Activated CD8-positive, alpha-beta memory T cell treated with anti-CD3 and anti-CD28 coated beads, Interleukin-2, amount 10 ng/mL, durations not matched to agents 7 days and 5 days (primary cell): ENCODE results near the gene FASTK. TPM values are rescaled to one million over a fixed set of nuclear protein-coding genes. Genes with fewer than 3 reads are reported as not detected.

ENCODE experiments used
- ATAC-seq: fragments of 150-1000 bp; cut with Tn5 transposase; one replicate; pipeline ENCODE4 v1.10.0; 2021; ENCODE audit warnings: moderate library complexity
- CTCF ChIA-PET: fragments of 350-600 bp; sonication (Branson Sonifier 250); formaldehyde crosslinking; loops from one replicate; lab custom pipeline; 2021; ENCODE audit warnings: antibody characterized with exemption; lab: Charles Lee
- DNase-seq: peaks from one replicate; pipeline ENCODE4 v3.0.0-alpha.2; 2020
- H3K27ac Mint-ChIP-seq: one replicate; pipeline ENCODE4 v1.8.0; 2021; ENCODE audit warnings: mild to moderate bottlenecking, mixed read lengths
- H3K27me3 Mint-ChIP-seq: one replicate; pipeline ENCODE4 v1.8.0; 2021; ENCODE audit warnings: mixed read lengths
- H3K36me3 Mint-ChIP-seq: one replicate; pipeline ENCODE4 v1.8.0; 2021; ENCODE audit warnings: mild to moderate bottlenecking, mixed read lengths
- H3K4me1 Mint-ChIP-seq: one replicate; pipeline ENCODE4 v1.8.0; 2021; ENCODE audit warnings: mixed read lengths
- H3K4me3 Mint-ChIP-seq: one replicate; pipeline ENCODE4 v1.8.0; 2021; ENCODE audit warnings: mild to moderate bottlenecking, moderate library complexity, mixed read lengths
- H3K9me3 Mint-ChIP-seq: one replicate; pipeline ENCODE4 v1.8.0; 2022; ENCODE audit warnings: low read depth, mixed read lengths
- total RNA-seq, 2 experiments: library from RNA; stranded (reverse); gene quantifications; one replicate each; pipeline ENCODE4 v1.2.3, GENCODE V29; 2021

Gene FASTK
- total RNA-seq, 2 experiments from 2014 or later = 77.7 to 79.5 TPM

DNA sequence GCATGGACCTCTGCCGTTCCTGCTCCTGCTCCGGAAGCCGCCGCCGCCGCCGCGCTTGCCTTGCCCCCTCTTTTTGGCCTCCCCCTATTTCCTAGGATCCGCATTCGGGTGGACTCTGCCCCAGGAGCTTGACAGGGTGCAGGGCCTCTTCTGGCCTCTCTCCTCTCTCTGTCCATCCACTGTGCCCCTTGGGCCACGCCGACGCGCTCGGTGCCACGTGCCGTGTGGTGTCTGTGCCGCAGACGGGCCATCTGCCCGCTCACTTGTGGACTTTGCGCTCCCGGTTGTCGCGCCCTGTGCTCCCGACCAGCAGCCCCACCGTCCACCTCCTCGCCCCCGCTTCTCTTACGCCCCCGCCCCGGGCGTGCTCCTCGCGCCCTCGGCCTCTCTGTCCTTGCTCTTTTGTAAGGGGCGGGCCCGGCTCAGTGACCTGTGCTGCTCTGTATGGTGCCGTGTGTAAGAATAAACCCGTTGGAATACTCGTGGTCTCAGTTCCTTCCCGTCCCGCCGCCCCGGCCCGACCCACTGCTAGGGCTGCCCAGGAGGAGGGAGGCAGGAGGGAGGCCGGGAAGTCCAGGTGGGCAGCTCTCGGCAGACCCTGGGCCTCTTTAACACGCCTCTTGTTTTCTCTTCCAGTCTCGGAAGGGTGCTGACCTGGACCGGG, 42.7 kb upstream of the FASTK start:
- DNase-seq (no peak), ATAC-seq (no peak)
- Mint-ChIP-seq H3K4me3 (no peak overlapping the region), H3K27me3 (peaks cover 3% of the 10 kb centered on the region), H3K9me3 (no peaks in the 10 kb centered on the region), H3K4me1 (no peaks in the 10 kb centered on the region), H3K27ac (no peak overlapping the region), H3K36me3 (no peaks in the 10 kb centered on the region)
- CTCF ChIA-PET = interaction anchor here (0.6 to 4.1 kb wide), 57 partner anchors 8 to 246 kb away, joined by 3 to 60 read pairs (median 5); partner anchors contain the start of genes ABCB8, ABCF2 and TMUB1

DNA sequence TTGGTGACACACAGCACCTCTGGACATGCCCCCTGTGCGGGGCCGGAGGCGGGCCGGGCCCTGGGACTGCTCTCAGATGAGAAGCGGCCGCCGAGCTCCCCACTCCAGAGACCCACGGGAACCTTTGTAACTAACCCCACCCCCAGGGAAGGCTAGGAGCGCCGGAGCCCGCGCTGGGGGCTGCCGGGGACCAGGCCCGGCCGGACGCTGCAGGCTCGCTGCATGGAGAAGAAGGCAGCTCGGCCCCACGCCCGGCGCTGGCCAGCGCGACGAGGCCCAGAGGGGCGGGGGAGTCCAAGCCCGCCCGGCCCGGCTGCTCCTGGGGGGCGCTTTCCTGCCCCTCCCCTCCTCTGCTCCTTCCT, 42.2 kb upstream of the FASTK start:
- Mint-ChIP-seq H3K27me3 (peaks cover 3% of the 10 kb centered on the region), H3K9me3 (no peaks in the 10 kb centered on the region), H3K27ac (no peak overlapping the region), H3K4me3 (no peak overlapping the region), H3K4me1 (no peaks in the 10 kb centered on the region), H3K36me3 (no peaks in the 10 kb centered on the region)
- CTCF ChIA-PET = interaction anchor here (1.5 to 4.1 kb wide), 5 partner anchors 20 to 193 kb away, joined by 5 to 60 read pairs (median 8); no protein-coding TSS in a partner anchor
- no peak for ATAC-seq
- no peak for DNase-seq

- no peak for ATAC-seq
- Mint-ChIP-seq H3K27me3 (peaks cover 3% of the 10 kb centered on the region), H3K4me1 (peaks cover 2% of the 10 kb centered on the region), H3K36me3 (no peaks in the 10 kb centered on the region), H3K4me3 (no peak overlapping the region), H3K9me3 (no peaks in the 10 kb centered on the region), H3K27ac (no peak overlapping the region)
- CTCF ChIA-PET = interaction anchor here (4.1 kb wide), 1 partner anchor 123 kb away, joined by 60 read pairs; no protein-coding TSS in a partner anchor
- DNase-seq = no peak
Observed at GRCh38 chr7:151122276-151122675, 41.7 kb upstream of the FASTK start.

- CTCF ChIA-PET = interaction anchor here (1.2 to 2.9 kb wide), 4 partner anchors 11 to 223 kb away, joined by 3 to 16 read pairs (median 6); no protein-coding TSS in a partner anchor
- Mint-ChIP-seq H3K36me3 (no peaks in the 10 kb centered on the region), H3K4me1 (peaks cover 4% of the 10 kb centered on the region), H3K27ac (no peak overlapping the region), H3K4me3 (no peak overlapping the region), H3K27me3 (peaks cover 3% of the 10 kb centered on the region), H3K9me3 (no peaks in the 10 kb centered on the region)
- no peak for ATAC-seq
- DNase-seq = no peak
Observed at GRCh38 chr7:151121380-151122170, 41.0 kb upstream of the FASTK start.

DNA sequence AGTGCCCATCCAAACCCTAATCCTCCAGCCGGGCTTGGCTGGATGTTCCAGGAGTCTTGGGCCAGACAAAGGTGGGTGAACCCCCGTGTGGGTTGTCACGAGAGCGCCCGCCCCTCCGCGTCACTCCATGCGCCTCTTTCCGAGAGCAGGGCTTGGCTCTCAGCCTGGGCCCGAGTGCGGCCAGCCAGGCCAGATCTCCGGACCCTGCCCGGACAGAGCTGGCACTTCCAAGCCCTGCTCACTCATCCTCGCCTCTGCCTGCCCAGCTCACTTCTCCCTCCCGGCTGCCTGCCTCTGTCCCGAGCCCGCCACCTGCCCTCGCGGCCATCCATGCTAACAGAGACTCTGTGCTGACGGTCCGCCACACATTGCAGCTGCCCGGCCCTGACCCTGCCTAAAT, 40.3 kb upstream of the FASTK start:
- ATAC-seq (no peak), DNase-seq (no peak)
- no peak overlapping the region for H3K27ac Mint-ChIP-seq
- H3K36me3 Mint-ChIP-seq = no peaks in the 10 kb centered on the region
- no peak overlapping the region for H3K4me3 Mint-ChIP-seq
- H3K4me1 Mint-ChIP-seq = peaks cover 4% of the 10 kb centered on the region
- H3K9me3 Mint-ChIP-seq = no peaks in the 10 kb centered on the region
- H3K27me3 Mint-ChIP-seq = peaks cover 3% of the 10 kb centered on the region
- CTCF ChIA-PET = interaction anchor here (0.6 to 2.9 kb wide), 5 partner anchors 10 to 223 kb away, joined by 3 to 16 read pairs (median 3); no protein-coding TSS in a partner anchor

DNA sequence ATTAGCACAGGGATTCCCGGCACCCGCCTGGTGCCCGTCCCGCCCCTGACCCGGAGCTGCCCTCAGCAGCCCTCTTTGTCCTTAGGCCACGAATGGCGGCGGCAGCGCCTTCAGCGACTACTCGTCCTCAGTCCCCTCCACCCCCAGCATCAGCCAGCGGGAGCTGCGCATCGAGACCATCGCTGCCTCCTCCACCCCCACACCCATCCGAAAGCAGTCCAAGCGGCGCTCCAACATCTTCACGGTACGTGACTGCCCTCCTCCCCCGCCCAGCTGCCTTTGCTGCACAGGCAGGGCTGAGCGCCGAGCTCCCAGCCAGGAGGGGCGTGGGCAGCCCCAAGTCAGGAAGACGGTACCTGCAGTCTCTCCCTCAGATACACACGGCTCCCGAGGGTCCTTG, 39.3 kb upstream of the FASTK start:
- Mint-ChIP-seq H3K4me3 (no peak overlapping the region), H3K9me3 (no peaks in the 10 kb centered on the region), H3K27me3 (peaks cover 3% of the 10 kb centered on the region), H3K36me3 (no peaks in the 10 kb centered on the region), H3K27ac (no peak overlapping the region), H3K4me1 (peaks cover 5% of the 10 kb centered on the region)
- ATAC-seq = no peak
- no peak for DNase-seq
- CTCF ChIA-PET = interaction anchor here (1.2 to 2.9 kb wide), 5 partner anchors 9 to 184 kb away, joined by 3 to 16 read pairs (median 5); partner anchors contain the start of gene GBX1

GRCh38 chr7:151119055-151119415, 38.4 kb upstream of the FASTK start:
- Mint-ChIP-seq H3K9me3 (no peaks in the 10 kb centered on the region), H3K36me3 (no peaks in the 10 kb centered on the region), H3K27ac (no peak overlapping the region), H3K27me3 (peaks cover 2% of the 10 kb centered on the region), H3K4me3 (no peak overlapping the region), H3K4me1 (peaks cover 5% of the 10 kb centered on the region)
- ATAC-seq (no peak), DNase-seq (no peak)
- CTCF ChIA-PET = interaction anchor here (1.2 to 2.9 kb wide), 3 partner anchors 8 to 156 kb away, joined by 5 to 16 read pairs (median 5); partner anchors contain the start of gene GBX1

DNA sequence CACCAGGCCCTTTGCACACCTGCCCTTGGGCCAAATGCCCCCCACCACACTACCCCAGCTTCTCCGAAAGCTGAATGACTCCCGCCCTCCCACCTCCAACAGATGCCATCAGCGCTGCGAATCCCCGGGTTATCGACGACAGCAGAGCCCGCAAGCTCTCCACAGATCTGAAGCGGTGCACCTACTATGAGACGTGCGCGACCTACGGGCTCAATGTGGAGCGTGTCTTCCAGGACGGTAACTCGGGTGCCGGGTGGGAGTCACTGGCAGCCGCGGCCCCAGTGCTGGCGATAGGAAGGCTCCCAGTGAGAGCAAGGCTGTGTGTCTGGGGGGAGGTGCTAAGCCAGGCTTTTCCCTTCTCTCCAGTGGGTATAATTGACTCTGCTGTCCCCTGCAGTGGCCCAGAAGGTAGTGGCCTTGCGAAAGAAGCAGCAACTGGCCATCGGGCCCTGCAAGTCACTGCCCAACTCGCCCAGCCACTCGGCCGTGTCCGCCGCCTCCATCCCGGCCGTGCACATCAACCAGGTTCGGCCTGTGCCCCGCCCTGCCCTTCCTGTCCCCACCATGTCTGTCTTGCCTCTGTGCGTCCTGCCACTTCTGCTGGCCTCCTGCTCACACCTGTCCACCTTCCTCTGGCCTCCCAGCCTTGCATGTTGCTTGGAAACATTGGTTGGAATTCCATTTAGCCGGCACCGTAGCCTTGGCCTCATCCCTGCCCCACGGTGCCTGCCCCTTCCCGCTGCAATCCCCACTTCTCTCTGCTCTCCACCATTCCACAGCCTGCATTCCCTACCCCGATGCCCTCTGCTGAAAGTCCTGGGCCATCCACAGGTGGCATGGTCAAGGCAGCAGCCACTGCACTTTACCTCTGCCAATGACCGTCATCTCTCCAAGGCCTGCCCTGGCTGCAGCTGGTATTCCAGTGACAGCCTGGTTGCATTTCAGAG, 37.8 kb upstream of the FASTK start:
- Mint-ChIP-seq H3K27ac (no peak overlapping the region), H3K9me3 (no peaks in the 10 kb centered on the region), H3K4me3 (no peak overlapping the region), H3K4me1 (peaks cover 5% of the 10 kb centered on the region), H3K27me3 (peaks cover 9% of the 10 kb centered on the region), H3K36me3 (no peaks in the 10 kb centered on the region)
- DNase-seq = no peak
- no peak for ATAC-seq
- CTCF ChIA-PET = interaction anchor here (1.2 to 2.9 kb wide), 4 partner anchors 8 to 155 kb away, joined by 3 to 16 read pairs (median 5); partner anchors contain the start of gene GBX1

GRCh38 chr7:151117565-151117964, 37.0 kb upstream of the FASTK start:
- Mint-ChIP-seq H3K27me3 (peaks cover 12% of the 10 kb centered on the region), H3K9me3 (no peaks in the 10 kb centered on the region), H3K4me1 (peaks cover 5% of the 10 kb centered on the region), H3K4me3 (peak overlapping the region; percentile 27), H3K27ac (peak overlapping the region; percentile 63), H3K36me3 (no peaks in the 10 kb centered on the region)
- CTCF ChIA-PET = interaction anchor here (0.7 to 1.4 kb wide), 4 partner anchors 49 to 219 kb away, joined by 3 to 6 read pairs (median 4); no protein-coding TSS in a partner anchor
- ATAC-seq = no peak
- DNase-seq = no peak

DNA sequence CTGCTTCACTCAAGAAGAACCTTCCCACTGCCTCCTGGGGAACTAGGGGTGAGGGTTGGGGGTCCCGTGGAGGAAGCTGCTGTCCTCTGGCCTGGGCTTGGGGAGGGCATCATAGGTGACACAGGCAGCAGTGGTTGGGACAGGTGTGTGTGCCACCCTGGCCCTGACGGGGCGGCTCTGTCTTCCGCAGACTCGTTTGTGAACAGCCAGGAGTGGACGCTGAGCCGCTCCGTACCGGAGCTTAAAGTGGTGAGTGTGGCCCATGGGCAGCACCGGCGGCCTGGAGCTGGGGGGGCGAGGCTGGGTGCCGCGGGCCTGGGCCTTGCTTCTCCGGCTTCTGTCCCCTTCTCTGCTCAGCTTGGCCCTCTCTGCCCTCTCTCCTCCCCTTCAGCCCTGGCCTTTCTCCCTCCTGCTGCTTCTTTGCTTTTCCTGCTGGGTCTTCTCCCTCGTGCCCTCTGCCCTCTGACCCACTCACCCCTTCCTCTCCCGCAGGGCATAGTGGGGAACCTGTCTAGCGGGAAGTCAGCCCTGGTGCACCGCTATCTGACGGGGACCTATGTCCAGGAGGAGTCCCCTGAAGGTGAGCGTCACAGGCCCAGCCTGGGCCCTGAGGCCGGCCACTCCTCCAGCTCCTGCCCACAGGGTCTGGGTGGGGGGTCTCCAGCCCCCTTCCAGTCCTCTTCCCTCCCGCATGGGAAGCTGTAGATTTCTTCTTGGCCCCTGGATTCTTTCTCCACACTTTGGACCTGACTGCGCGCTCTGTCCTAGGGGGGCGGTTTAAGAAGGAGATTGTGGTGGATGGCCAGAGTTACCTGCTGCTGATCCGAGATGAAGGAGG, 36.2 kb upstream of the FASTK start:
- peaks cover 15% of the 10 kb centered on the region for H3K27me3 Mint-ChIP-seq
- no peak overlapping the region for H3K27ac Mint-ChIP-seq
- peak overlapping the region; percentile 27 for H3K4me3 Mint-ChIP-seq
- ATAC-seq (no peak), DNase-seq (no peak)
- H3K9me3 Mint-ChIP-seq = no peaks in the 10 kb centered on the region
- H3K4me1 Mint-ChIP-seq = peaks cover 5% of the 10 kb centered on the region
- H3K36me3 Mint-ChIP-seq = no peaks in the 10 kb centered on the region
- CTCF ChIA-PET = interaction anchor here (0.5 to 3.0 kb wide), 8 partner anchors 7 to 218 kb away, joined by 3 to 11 read pairs (median 5); no protein-coding TSS in a partner anchor

GRCh38 chr7:151115836-151116418, 35.3 kb upstream of the FASTK start:
- Mint-ChIP-seq H3K36me3 (no peaks in the 10 kb centered on the region), H3K9me3 (no peaks in the 10 kb centered on the region), H3K4me1 (peaks cover 5% of the 10 kb centered on the region), H3K4me3 (peak overlapping the region; percentile 46), H3K27ac (no peak overlapping the region), H3K27me3 (peaks cover 16% of the 10 kb centered on the region)
- CTCF ChIA-PET = interaction anchor here (0.5 to 3.0 kb wide), 10 partner anchors 8 to 217 kb away, joined by 3 to 11 read pairs (median 4); partner anchors contain the start of genes ABCB8 and ABCF2
- ATAC-seq (no peak), DNase-seq (no peak)
